ENCODE results near the gene FAM219A. TPM values are rescaled to one million over a fixed set of nuclear protein-coding genes. Genes with fewer than 3 reads are reported as not detected.
"Not testable (repeated sequence)": the region's sequence is repeated elsewhere in the genome, so short reads cannot be mapped to it uniquely, and the experiment has no call there.

The FAM219A gene
- total RNA-seq, 1 experiment from 2014 or later = 20.6 TPM

DNA sequence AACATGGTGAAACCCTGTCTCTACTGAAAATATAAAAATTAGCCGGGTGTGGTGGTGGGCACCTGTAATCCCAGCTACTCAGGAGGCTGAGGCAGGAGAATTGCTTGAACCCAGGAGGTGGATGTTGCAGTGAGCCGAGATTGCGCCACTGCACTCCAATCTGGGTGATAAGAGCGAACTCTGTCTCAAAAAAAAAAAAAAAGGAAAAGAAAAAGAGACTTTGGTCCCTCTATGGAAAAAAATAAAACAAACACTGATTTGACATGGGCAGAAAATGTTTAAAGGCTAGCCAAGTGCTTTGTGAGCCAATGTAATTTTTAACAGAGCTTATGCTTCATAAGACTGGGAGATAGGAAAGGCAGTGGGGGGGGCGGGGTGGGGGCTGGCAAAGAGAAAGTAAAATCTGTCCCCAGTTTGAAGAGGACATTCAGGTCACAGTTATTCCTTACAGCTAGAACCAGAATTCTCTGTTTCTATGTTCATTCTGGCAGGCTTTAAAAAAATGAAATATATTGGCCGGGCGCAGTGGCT lies 106.2 kb downstream of the FAM219A start:
- CTCF ChIA-PET; H3K36me3 Mint-ChIP-seq; ATAC-seq; POLR2A ChIA-PET; H3K27ac Mint-ChIP-seq; H3K4me1 Mint-ChIP-seq; H3K4me3 Mint-ChIP-seq; H3K27me3 Mint-ChIP-seq (ENCODE audit: low read depth); DNase-seq (ENCODE audit: low spot score): not testable (repeated sequence)
- H3K9me3 Mint-ChIP-seq = peaks cover 17% of the 10 kb centered on the region

DNA sequence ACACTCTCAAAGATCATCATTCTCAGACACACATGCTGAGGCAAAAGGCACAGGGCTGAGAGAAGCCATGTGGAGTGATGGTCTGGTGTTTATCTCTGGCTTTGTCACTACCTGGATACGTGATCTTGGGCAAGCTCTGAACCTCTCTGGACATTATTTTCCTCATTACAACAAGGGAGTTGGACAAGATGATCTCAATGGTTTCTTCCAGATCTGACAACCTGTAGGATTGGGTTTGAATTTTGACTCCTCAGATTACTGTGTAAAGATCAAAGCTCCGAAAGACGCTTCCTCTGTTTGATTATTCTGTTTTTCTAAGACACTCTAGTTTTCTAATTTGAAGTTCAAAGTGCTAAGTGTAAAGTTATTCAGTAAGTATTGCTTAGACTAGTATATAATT lies 109.0 kb downstream of the FAM219A start:
- ChIA-PET POLR2A (no interaction called here), CTCF (interaction anchor here (0.8 to 1.2 kb wide), 2 partner anchors 17 to 30 kb away, joined by 3 read pairs; no protein-coding TSS in a partner anchor)
- no peaks in the 10 kb centered on the region for H3K27me3 Mint-ChIP-seq (ENCODE audit: low read depth)
- TF ChIP-seq JUN (CRISPR knock-in tag; IDR thresholded peaks at IDR 0.05) = no peak
- TF ChIP-seq, protein P1, sequence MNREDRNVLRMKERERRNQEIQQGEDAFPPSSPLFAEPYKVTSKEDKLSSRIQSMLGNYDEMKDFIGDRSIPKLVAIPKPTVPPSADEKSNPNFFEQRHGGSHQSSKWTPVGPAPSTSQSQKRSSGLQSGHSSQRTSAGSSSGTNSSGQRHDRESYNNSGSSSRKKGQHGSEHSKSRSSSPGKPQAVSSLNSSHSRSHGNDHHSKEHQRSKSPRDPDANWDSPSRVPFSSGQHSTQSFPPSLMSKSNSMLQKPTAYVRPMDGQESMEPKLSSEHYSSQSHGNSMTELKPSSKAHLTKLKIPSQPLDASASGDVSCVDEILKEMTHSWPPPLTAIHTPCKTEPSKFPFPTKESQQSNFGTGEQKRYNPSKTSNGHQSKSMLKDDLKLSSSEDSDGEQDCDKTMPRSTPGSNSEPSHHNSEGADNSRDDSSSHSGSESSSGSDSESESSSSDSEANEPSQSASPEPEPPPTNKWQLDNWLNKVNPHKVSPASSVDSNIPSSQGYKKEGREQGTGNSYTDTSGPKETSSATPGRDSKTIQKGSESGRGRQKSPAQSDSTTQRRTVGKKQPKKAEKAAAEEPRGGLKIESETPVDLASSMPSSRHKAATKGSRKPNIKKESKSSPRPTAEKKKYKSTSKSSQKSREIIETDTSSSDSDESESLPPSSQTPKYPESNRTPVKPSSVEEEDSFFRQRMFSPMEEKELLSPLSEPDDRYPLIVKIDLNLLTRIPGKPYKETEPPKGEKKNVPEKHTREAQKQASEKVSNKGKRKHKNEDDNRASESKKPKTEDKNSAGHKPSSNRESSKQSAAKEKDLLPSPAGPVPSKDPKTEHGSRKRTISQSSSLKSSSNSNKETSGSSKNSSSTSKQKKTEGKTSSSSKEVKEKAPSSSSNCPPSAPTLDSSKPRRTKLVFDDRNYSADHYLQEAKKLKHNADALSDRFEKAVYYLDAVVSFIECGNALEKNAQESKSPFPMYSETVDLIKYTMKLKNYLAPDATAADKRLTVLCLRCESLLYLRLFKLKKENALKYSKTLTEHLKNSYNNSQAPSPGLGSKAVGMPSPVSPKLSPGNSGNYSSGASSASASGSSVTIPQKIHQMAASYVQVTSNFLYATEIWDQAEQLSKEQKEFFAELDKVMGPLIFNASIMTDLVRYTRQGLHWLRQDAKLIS (CRISPR knock-in tag; IDR thresholded peaks at IDR 0.05; ENCODE audit: borderline replicate concordance) = no peak
- ATAC-seq (no peak), DNase-seq (ENCODE audit: low spot score) (no peak)
- H3K27ac Mint-ChIP-seq = no peak overlapping the region
- H3K4me3 Mint-ChIP-seq = no peak overlapping the region
- peaks cover 3% of the 10 kb centered on the region; the same call in 1 of the 2 replicates for H3K36me3 Mint-ChIP-seq
- H3K9me3 Mint-ChIP-seq = no peaks in the 10 kb centered on the region
- peaks cover 7% of the 10 kb centered on the region; the same call in 1 of the 2 replicates for H3K4me1 Mint-ChIP-seq

Other genes with a start within 250 kb of the FAM219A start
- 3.8 to 4.5 TPM (median 4.3 TPM) in 3 replicates for gene KIF24, start 129.3 kb downstream of the FAM219A start, total RNA-seq (2021)
- 17.3 to 18.3 TPM (median 17.8 TPM) in 3 replicates for gene NUDT2, start 129.0 kb downstream of the FAM219A start, total RNA-seq (2021)
- 9.3 to 18.9 TPM (median 9.7 TPM) in 3 replicates for gene MYORG, start 81.7 kb downstream of the FAM219A start, total RNA-seq (2021)
- 1.5 to 2.1 TPM (median 1.6 TPM) in 3 replicates for gene DNAI1, start 235 bp upstream of the FAM219A start, total RNA-seq (2021)
- gene ENHO, start 64.4 kb upstream of the FAM219A start, total RNA-seq (2021) = 26.9 to 28.3 TPM (median 27.9 TPM) in 3 replicates
- gene CNTFR, start 131.2 kb upstream of the FAM219A start, total RNA-seq (2021) = 8.7 to 18.0 TPM (median 9.9 TPM) in 3 replicates
- gene RPP25L, start 153.5 kb upstream of the FAM219A start, total RNA-seq (2021) = 24.5 to 35.9 TPM (median 31.4 TPM) in 3 replicates
- gene DCTN3, start 161.9 kb upstream of the FAM219A start, total RNA-seq (2021) = 23.8 to 28.7 TPM (median 27.5 TPM) in 3 replicates
- 0.14 to 0.23 TPM (median 0.15 TPM) in 3 replicates for gene ARID3C, start 170.5 kb upstream of the FAM219A start, total RNA-seq (2021)
- 108 to 116 TPM (median 109 TPM) in 3 replicates for gene SIGMAR1, start 179.2 kb upstream of the FAM219A start, total RNA-seq (2021)
- gene GALT, start 188.1 kb upstream of the FAM219A start, total RNA-seq (2021) = 35.9 to 39.7 TPM (median 37.6 TPM) in 3 replicates
- gene IL11RA, start 193.6 kb upstream of the FAM219A start, total RNA-seq (2021) = 7.2 to 8.6 TPM (median 7.6 TPM) in 3 replicates
- gene CCL27, start 204.1 kb upstream of the FAM219A start, total RNA-seq (2021) = 0.68 to 1.0 TPM (median 0.89 TPM) in 3 replicates
- not detected in 3 replicates for gene CCL19, start 232.7 kb upstream of the FAM219A start, total RNA-seq (2021)